Endothelial cell of umbilical vein (primary cell): Measurements from ENCODE around the gene NPSR1. TPM values are rescaled to one million over a fixed set of nuclear protein-coding genes. Genes with fewer than 3 reads are reported as not detected.

Experiments
- BruUV-seq: library from RNA; stranded (reverse); fragments of 400-500 nt; replicated peaks from 2 replicates; lab custom pipeline; 2021; lab: Mats Ljungman, UMichigan
- CTCF ChIA-PET: fragments of 300-600, 350-600 bp; sonication (Branson Sonifier 250); formaldehyde crosslinking; loops from one replicate; lab custom pipeline; 2021; ENCODE audit warnings: antibody characterized with exemption, inconsistent platforms; lab: Charles Lee
- POLR2A ChIA-PET: fragments of 300-600, 350-600 bp; sonication (Branson Sonifier 250); formaldehyde crosslinking; loops from one replicate; lab custom pipeline; 2021; ENCODE audit warnings: antibody characterized with exemption, inconsistent platforms; lab: Charles Lee
- DNase-seq: peaks from one replicate; pipeline ENCODE4 v3.0.0-alpha.2; 2011; ENCODE audit warnings: low read depth, low spot score
- FAIRE-seq: peaks from 2 replicates; lab custom pipeline; 2011; peaks lifted over from hg19 to GRCh38; lab: Jason Lieb, UNC
- H2AFZ ChIP-seq: 2 replicates; pipeline ENCODE4 v1.6.0; 2012; ENCODE audit warnings: low read depth, low read length, control low read depth, inconsistent platforms
- H3K27ac ChIP-seq: 2 replicates; pipeline ENCODE4 v1.5.1; 2011; ENCODE audit warnings: low read depth, mild to moderate bottlenecking, control low read depth, low read length, moderate library complexity; ENCODE audit not compliant: insufficient read depth
- H3K27me3 ChIP-seq, 2 experiments: 2 replicates each; pipeline versions ENCODE4 v1.6.0 to v1.6.1; 2011; ENCODE audit warnings: low read length in 2 of 2, mixed read lengths in 1 of 2; ENCODE audit not compliant: control insufficient read depth in 2 of 2, insufficient read depth in 2 of 2
- H3K36me3 ChIP-seq, 2 experiments: 2 replicates in 1 of 2; 3 replicates in 1 of 2; pipeline ENCODE4 v1.5.1; 2011; ENCODE audit warnings: low read length in 2 of 2, mild to moderate bottlenecking in 1 of 2, moderate library complexity in 1 of 2; ENCODE audit not compliant: control insufficient read depth in 2 of 2, insufficient read depth in 2 of 2; ENCODE audit errors: extremely low read depth in 1 of 2
- H3K4me1 ChIP-seq: 3 replicates; pipeline ENCODE4 v1.5.1; 2011; ENCODE audit warnings: mild to moderate bottlenecking, low read length; ENCODE audit not compliant: control insufficient read depth, insufficient read depth; ENCODE audit errors: extremely low read depth
- H3K4me2 ChIP-seq: 2 replicates; pipeline ENCODE4 v1.6.1; 2011; ENCODE audit warnings: low read length, control low read depth, mixed read lengths; ENCODE audit not compliant: insufficient read depth
- H3K4me3 ChIP-seq, 3 experiments: fragments of 200-600 bp in 1 of 3; sonication (generic), shearing (Covaris generic) in 1 of 3; replicated peaks in 1 of 3; 2 replicates each; pipeline ENCODE4 v1.5.1; 2011 to 2016; ENCODE audit warnings: control low read depth in 3 of 3, low read length in 3 of 3, mild to moderate bottlenecking in 2 of 3, inconsistent platforms in 1 of 3, low read depth in 1 of 3, moderate library complexity in 1 of 3; ENCODE audit not compliant: insufficient read depth in 1 of 3
- H3K79me2 ChIP-seq: 2 replicates; pipeline ENCODE4 v1.6.0; 2012; ENCODE audit warnings: low read length, inconsistent platforms; ENCODE audit not compliant: control insufficient read depth, insufficient read depth
- H3K9ac ChIP-seq: replicated peaks from 2 replicates; pipeline ENCODE3; 2011; ENCODE audit warnings: low read length, control low read depth; ENCODE audit not compliant: insufficient read depth; ENCODE audit errors: extremely low read depth
- H3K9me1 ChIP-seq: replicated peaks from 3 replicates; pipeline ENCODE4 v1.6.0; 2011; ENCODE audit warnings: mild to moderate bottlenecking, low read length; ENCODE audit not compliant: control insufficient read depth, insufficient read depth; ENCODE audit errors: extremely low read depth
- H3K9me3 ChIP-seq: replicated peaks from 2 replicates; pipeline ENCODE4 v1.5.1; 2012; ENCODE audit warnings: low read length, inconsistent platforms; ENCODE audit not compliant: control insufficient read depth, insufficient read depth
- H4K20me1 ChIP-seq: replicated peaks from 2 replicates; pipeline ENCODE3; 2011; ENCODE audit warnings: mild to moderate bottlenecking, low read length; ENCODE audit not compliant: control insufficient read depth, insufficient read depth; ENCODE audit errors: extremely low read depth
- EZH2 ChIP-seq: IDR thresholded peaks from 2 replicates; pipeline ENCODE4 v1.6.1; 2012; ENCODE audit warnings: borderline replicate concordance, low read depth, mild to moderate bottlenecking, moderate library complexity, low read length, inconsistent platforms; ENCODE audit not compliant: severe bottlenecking
- FOS ChIP-seq: IDR thresholded peaks from 2 replicates; pipeline ENCODE4 v1.6.1; 2011; ENCODE audit warnings: mild to moderate bottlenecking, low read length, moderate library complexity, borderline replicate concordance; ENCODE audit not compliant: insufficient read depth
- GATA2 ChIP-seq: IDR thresholded peaks from 2 replicates; pipeline ENCODE4 v1.7.0; 2011; ENCODE audit warnings: low read depth, mild to moderate bottlenecking, moderate library complexity, mixed read lengths, low read length; ENCODE audit not compliant: insufficient read length, insufficient read depth
- JUN ChIP-seq: IDR thresholded peaks from 2 replicates; pipeline ENCODE4 v1.6.1; 2011; ENCODE audit warnings: borderline replicate concordance, low read depth; ENCODE audit not compliant: insufficient read length, insufficient read depth
- MYC ChIP-seq: IDR thresholded peaks from one replicate; pipeline ENCODE4 v1.6.1; 2011; ENCODE audit warnings: mild to moderate bottlenecking, low read depth, low read length
- POLR2A ChIP-seq: IDR thresholded peaks from 2 replicates; pipeline ENCODE4 v1.6.1; 2012; ENCODE audit warnings: low read depth, mild to moderate bottlenecking, control low read depth, low read length
- POLR2AphosphoS5 ChIP-seq: IDR thresholded peaks from 2 replicates; pipeline ENCODE4 v1.6.1; 2012; ENCODE audit warnings: low read depth, mild to moderate bottlenecking, control low read depth, low read length, moderate library complexity; ENCODE audit not compliant: insufficient read depth
- dilution Hi-C: fragments of 300-500 bp; cut with MboI; formaldehyde crosslinking; loops from one replicate; pipeline ENCODE4 v1.15.0; 2019; ENCODE audit warnings: low sequenced_read_pairs; ENCODE audit not compliant: extremely low pct_ligation_motif_present
- intact Hi-C: fragments of 100-400 bp; cut with micrococcal nuclease; formaldehyde crosslinking; loops from one replicate; pipeline ENCODE4 v1.10.0; 2022
- polyA plus RNA-seq, 4 experiments: library from polyadenylated mRNA; depleted of rRNA in 3 of 4; stranded (reverse) in 3 of 4; unstranded in 1 of 4; fragments of >200 nt; gene quantifications; 2 replicates each; pipeline versions ENCODE4 v1.2.1 to v1.2.3, GENCODE V29; 2011 to 2012; ENCODE audit warnings: missing spikeins in 1 of 4
- total RNA-seq: library from RNA; stranded (reverse); gene quantifications from 2 replicates; pipeline ENCODE4 v1.2.3, GENCODE V29; 2021
- TF ChIP-seq, protein P1 (sequence below): IDR thresholded peaks from 2 replicates; pipeline ENCODE4 v1.6.1; 2011; ENCODE audit not compliant: insufficient read depth, insufficient read length
- TF ChIP-seq, protein P2 (sequence below), 2 donors: IDR thresholded peaks; 1 replicate in 1 of 2; 2 replicates in 1 of 2; pipeline ENCODE4 v1.5.1; 2011; ENCODE audit warnings: low read length in 2 of 2, mild to moderate bottlenecking in 2 of 2, moderate library complexity in 2 of 2, control low read depth in 1 of 2, inconsistent platforms in 1 of 2, low read depth in 1 of 2; ENCODE audit not compliant: insufficient read depth in 1 of 2; ENCODE audit errors: extremely low read depth in 1 of 2

NPSR1 gene
- total and polyA plus RNA-seq, 2 donors (not counting 3 experiments of a cell fraction or from before 2014, with no cell fraction given): not detected

- Histone ChIP-seq H3K27me3 (no peaks in the 10 kb centered on the region), H3K9ac (no peak overlapping the region), H3K27ac (no peak overlapping the region), H2AFZ (no peak overlapping the region), H3K4me2 (no peak overlapping the region), H3K36me3 (no peaks in the 10 kb centered on the region), H3K79me2 (no peaks in the 10 kb centered on the region), H3K4me3 (no peak overlapping the region), H4K20me1 (no peaks in the 10 kb centered on the region), H3K9me3 (no peaks in the 10 kb centered on the region), H3K4me1 (no peaks in the 10 kb centered on the region), H3K9me1 (no peaks in the 10 kb centered on the region)
- BruUV-seq: no TSS peak
- POLR2A ChIA-PET: no interaction called here
- CTCF ChIA-PET: no interaction called here
- FAIRE-seq: no peak
- TF ChIP-seq GATA2 (no peak), POLR2A (no peak), FOS (no peak), MYC (no peak), EZH2 (no peak), JUN (no peak), POLR2AphosphoS5 (no peak)
- TF ChIP-seq, protein P1, sequence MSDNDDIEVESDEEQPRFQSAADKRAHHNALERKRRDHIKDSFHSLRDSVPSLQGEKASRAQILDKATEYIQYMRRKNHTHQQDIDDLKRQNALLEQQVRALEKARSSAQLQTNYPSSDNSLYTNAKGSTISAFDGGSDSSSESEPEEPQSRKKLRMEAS: no peak
- TF ChIP-seq, protein P2, sequence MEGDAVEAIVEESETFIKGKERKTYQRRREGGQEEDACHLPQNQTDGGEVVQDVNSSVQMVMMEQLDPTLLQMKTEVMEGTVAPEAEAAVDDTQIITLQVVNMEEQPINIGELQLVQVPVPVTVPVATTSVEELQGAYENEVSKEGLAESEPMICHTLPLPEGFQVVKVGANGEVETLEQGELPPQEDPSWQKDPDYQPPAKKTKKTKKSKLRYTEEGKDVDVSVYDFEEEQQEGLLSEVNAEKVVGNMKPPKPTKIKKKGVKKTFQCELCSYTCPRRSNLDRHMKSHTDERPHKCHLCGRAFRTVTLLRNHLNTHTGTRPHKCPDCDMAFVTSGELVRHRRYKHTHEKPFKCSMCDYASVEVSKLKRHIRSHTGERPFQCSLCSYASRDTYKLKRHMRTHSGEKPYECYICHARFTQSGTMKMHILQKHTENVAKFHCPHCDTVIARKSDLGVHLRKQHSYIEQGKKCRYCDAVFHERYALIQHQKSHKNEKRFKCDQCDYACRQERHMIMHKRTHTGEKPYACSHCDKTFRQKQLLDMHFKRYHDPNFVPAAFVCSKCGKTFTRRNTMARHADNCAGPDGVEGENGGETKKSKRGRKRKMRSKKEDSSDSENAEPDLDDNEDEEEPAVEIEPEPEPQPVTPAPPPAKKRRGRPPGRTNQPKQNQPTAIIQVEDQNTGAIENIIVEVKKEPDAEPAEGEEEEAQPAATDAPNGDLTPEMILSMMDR (IDR thresholded peaks at IDR 0.05; ENCODE audit: extremely low read depth in 1 of 2, insufficient read depth in 1 of 2, low read depth in 1 of 2, low read length in 2 of 2): no peak
- intact Hi-C loops: no loop called here
- dilution Hi-C loops: no loop called here
- DNase-seq: no peak
Measured at GRCh38 chr7:34622182-34622581, 35.8 kb upstream of the NPSR1 start.
